ENCODE data around the gene AKAP13.
"Not testable (repeated sequence)": the region's sequence is repeated elsewhere in the genome, so short reads cannot be mapped to it uniquely, and the experiment has no call there.

Gene AKAP13

DNA sequence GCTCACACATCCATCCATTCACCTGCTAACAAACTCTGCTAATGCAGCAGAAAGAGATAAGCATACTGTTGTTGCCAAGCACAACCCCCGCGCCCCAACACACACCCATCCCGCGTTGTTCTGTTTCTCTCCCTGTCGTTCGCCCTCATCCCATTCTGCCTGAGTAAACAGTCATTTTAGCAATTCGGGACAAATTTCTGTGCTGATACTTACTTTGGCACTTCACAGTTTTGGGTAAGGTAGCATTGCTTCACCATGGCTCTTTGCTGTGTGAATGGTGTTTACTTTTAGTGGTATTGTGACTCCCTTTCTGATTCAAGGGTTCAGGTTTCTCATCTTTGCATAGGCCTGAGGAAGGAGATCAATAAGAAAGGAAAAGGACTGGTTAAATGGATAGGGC is 149.7 kb downstream of the AKAP13 start:
- DNase-seq (ENCODE audit: low read depth, low spot score) = no peak
- no peak overlapping the region for H3K4me3 ChIP-seq (ENCODE audit: low read depth, low read length)
- in situ Hi-C loops (cut with HindIII; ENCODE audit: low sequenced_read_pairs) = no loop called here
- TF ChIP-seq, protein P1, sequence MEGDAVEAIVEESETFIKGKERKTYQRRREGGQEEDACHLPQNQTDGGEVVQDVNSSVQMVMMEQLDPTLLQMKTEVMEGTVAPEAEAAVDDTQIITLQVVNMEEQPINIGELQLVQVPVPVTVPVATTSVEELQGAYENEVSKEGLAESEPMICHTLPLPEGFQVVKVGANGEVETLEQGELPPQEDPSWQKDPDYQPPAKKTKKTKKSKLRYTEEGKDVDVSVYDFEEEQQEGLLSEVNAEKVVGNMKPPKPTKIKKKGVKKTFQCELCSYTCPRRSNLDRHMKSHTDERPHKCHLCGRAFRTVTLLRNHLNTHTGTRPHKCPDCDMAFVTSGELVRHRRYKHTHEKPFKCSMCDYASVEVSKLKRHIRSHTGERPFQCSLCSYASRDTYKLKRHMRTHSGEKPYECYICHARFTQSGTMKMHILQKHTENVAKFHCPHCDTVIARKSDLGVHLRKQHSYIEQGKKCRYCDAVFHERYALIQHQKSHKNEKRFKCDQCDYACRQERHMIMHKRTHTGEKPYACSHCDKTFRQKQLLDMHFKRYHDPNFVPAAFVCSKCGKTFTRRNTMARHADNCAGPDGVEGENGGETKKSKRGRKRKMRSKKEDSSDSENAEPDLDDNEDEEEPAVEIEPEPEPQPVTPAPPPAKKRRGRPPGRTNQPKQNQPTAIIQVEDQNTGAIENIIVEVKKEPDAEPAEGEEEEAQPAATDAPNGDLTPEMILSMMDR (IDR thresholded peaks at IDR 0.05; ENCODE audit: low read depth, low read length) = no peak

DNA sequence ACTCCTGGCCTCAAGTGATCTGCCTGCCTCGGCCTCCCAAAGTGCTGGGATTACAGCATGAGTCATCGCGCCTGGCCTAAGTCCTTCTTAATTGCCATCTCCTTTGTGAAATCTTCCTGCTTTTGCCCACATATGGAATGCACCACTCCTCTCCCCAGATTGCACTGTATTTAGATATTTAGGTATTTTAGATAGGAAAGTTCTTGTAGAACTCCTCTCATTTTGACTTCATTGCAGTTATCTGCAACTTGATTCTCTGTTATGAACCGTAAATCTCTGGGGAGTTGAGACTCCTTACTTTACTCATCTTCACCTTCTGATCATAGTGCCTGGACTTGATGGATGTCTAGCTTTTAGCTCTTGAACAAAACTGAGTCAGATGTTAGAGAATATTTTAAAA is 150.7 kb downstream of the AKAP13 start:
- in situ Hi-C loops (cut with HindIII; ENCODE audit: low sequenced_read_pairs) = no loop called here
- DNase-seq (ENCODE audit: low read depth, low spot score) = peak; percentile 35
- H3K4me3 ChIP-seq (ENCODE audit: low read depth, low read length) = no peak overlapping the region
- TF ChIP-seq, protein P1 (IDR thresholded peaks at IDR 0.05; ENCODE audit: low read depth, low read length) = no peak

DNA sequence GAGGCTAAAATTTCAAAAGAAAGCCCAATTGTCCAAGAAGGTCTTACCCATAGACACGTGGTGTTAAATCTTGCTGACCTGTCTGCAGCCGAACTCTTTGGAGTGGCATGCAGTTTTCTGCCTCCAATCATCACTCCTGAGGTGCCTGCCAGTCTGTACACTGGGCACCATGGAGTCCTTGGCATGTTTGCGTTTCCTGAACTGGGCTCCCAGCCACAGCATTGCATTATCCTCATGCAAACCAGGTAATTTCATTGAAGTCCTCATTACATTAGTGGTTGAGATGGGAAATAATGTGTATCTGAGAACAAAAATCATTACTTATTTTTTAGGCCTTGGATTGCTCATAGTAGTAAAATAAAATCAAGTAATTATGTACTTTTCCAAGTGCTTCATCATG is 152.3 kb downstream of the AKAP13 start:
- TF ChIP-seq, protein P1 (IDR thresholded peaks at IDR 0.05; ENCODE audit: low read depth, low read length) = no peak
- in situ Hi-C loops (cut with HindIII; ENCODE audit: low sequenced_read_pairs) = no loop called here

DNA sequence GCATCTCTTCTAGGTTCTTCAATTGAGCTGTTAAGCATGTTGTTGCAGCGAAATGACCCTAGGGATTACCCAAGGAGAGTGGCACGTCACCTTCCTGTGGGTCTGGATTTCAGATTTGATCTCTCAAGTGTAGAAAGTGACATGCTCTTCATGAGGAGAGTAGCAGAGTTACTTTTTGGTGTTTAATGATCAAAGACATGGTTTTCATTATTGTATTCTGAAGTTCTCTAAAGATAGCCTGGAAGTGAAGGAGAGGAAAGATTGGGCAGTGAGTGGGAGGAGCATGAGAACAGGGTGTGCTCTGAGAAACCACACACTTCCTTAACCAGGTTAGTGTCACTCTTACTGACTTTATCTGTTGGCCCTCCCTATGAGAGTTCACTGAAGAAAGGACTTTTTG is 153.6 kb downstream of the AKAP13 start:
- H3K4me3 ChIP-seq (ENCODE audit: low read depth, low read length) = no peak overlapping the region
- in situ Hi-C loops (cut with HindIII; ENCODE audit: low sequenced_read_pairs) = no loop called here
- TF ChIP-seq, protein P1 (IDR thresholded peaks at IDR 0.05; ENCODE audit: low read depth, low read length) = no peak
- no peak for DNase-seq (ENCODE audit: low read depth, low spot score)

More for the DNA sequence above, 152.3 kb downstream of the AKAP13 start:
- no peak for DNase-seq (ENCODE audit: low read depth, low spot score)
- H3K4me3 ChIP-seq (ENCODE audit: low read depth, low read length) = no peak overlapping the region

DNA sequence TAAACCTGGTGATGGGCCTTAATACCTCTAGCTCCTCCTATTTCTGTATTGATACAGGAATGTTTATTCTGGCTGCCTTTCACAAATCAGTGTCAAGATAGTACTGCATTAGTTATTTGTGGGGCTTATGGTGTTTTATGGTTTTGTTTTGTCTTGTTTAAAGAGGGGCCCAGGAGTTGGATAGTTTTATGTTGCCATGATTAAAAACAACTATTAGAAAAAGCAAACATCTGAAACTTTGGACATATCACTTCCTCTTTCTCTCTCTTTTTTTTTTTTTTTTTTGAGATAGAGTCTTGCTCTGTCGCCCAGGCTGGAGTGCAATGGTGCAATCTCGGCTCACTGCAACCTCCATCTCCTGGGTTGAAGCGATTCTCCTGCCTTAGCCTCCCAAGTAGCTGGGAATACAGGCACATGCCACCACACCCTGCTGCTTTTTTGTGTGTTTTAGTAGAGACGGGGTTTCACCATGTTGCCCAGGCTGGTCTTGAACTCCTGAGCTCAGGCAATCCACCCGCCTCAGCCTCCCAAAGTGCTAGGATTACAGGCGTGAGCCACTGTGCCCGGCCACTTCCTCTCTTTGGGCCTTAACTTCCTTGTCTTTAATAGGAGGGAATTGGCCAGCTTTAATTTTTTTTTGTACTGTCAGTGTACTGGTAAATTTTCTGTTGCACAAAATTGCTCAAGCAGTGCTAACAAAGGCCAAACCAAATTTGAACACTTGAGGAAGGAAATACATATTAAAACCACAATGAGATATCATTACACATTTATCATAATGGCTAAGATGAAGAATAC is 155.3 kb downstream of the AKAP13 start:
- DNase-seq (ENCODE audit: low read depth, low spot score); H3K4me3 ChIP-seq (ENCODE audit: low read depth, low read length): not testable (repeated sequence)

DNA sequence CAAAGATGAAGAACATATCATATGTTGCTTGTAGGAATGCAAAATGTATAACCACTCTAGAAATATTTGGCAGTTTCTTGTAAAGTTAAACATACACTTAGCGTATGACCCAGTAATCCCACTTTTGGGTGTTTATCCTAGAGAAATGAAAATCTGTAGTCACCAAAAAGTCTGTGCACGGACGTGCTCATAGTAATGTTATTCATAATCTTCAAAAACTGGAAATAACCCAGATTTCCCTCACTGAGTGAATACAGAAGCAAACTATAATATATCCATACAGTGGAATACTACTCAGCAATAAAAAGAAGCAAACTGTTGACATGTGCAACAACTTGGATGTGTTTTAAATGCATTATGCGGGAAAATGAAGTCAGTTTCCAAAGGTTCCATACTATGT is 155.9 kb downstream of the AKAP13 start:
- TF ChIP-seq, protein P1 (IDR thresholded peaks at IDR 0.05; ENCODE audit: low read depth, low read length) = no peak
- no peak for DNase-seq (ENCODE audit: low read depth, low spot score)
- in situ Hi-C loops (cut with HindIII; ENCODE audit: low sequenced_read_pairs) = no loop called here
- H3K4me3 ChIP-seq (ENCODE audit: low read depth, low read length) = no peak overlapping the region

More for the DNA sequence above, 155.3 kb downstream of the AKAP13 start:
- in situ Hi-C loops (cut with HindIII; ENCODE audit: low sequenced_read_pairs) = not testable (repeated sequence)

DNA sequence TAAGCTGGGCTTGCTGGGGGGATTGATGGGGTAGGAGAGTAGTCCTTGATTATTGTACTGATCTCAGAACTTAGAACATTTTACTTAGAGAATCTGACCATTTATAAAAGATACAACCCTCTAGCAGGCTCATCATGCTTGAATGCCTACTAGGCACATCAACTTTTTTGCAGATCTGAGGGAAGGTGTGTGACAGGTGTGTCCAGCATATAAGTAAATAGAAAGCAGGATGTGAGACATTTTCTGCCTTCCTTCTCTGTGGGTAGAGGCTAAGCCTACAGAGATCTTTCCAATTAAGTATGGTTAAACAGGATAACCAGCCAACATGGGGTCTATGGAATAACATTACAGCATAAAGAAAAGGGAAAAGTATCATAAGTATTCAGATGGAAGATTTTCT is 159.1 kb downstream of the AKAP13 start:
- TF ChIP-seq, protein P1 (IDR thresholded peaks at IDR 0.05; ENCODE audit: low read depth, low read length) = no peak
- no peak for DNase-seq (ENCODE audit: low read depth, low spot score)
- in situ Hi-C loops (cut with HindIII; ENCODE audit: low sequenced_read_pairs) = no loop called here
- no peak overlapping the region for H3K4me3 ChIP-seq (ENCODE audit: low read depth, low read length)
